ENCODE data around the gene LRRC37A. TPM values are rescaled to one million over a fixed set of nuclear protein-coding genes. Genes with fewer than 3 reads are reported as not detected.

LRRC37A gene
- total and polyA plus RNA-seq, 2 donors (not counting 3 experiments of a cell fraction or from before 2014, with no cell fraction given): 0.88 to 1.0 TPM

GRCh38 chr17:46266656-46267544 is 28.0 kb upstream of the LRRC37A start:
- FAIRE-seq (peak; percentile 52), DNase-seq (ENCODE audit: low read depth, low spot score) (peak; percentile 88)
- Histone ChIP-seq H2AFZ (ENCODE audit: low read depth, low read length) (peak overlapping the region; percentile 96), H3K79me2 (ENCODE audit: control insufficient read depth, insufficient read depth, low read length) (no peaks in the 10 kb centered on the region), H4K20me1 (replicated peaks; ENCODE audit: control insufficient read depth, extremely low read depth, insufficient read depth, low read length) (no peaks in the 10 kb centered on the region), H3K36me3 (ENCODE audit: control insufficient read depth in 2 of 2, extremely low read depth in 1 of 2, insufficient read depth in 2 of 2, low read length in 2 of 2) (no peaks in the 10 kb centered on the region), H3K9ac (replicated peaks; ENCODE audit: extremely low read depth, insufficient read depth, low read length) (peak overlapping the region; percentile 59), H3K4me3 (replicated peaks in 1 of 3; ENCODE audit: insufficient read depth in 1 of 3, low read depth in 1 of 3, low read length in 3 of 3) (peak overlapping the region; percentile 41 to 90 (median 41)), H3K27ac (ENCODE audit: insufficient read depth, low read depth, low read length) (peak overlapping the region; percentile 26), H3K9me3 (replicated peaks; ENCODE audit: control insufficient read depth, insufficient read depth, low read length) (no peaks in the 10 kb centered on the region), H3K4me1 (ENCODE audit: control insufficient read depth, extremely low read depth, insufficient read depth, low read length) (peaks cover 14% of the 10 kb centered on the region), H3K4me2 (ENCODE audit: insufficient read depth, low read length) (peak overlapping the region; percentile 90), H3K27me3 (ENCODE audit: control insufficient read depth in 2 of 2, insufficient read depth in 2 of 2, low read length in 2 of 2) (peaks cover 0 to 4% of the 10 kb centered on the region in 2 experiments), H3K9me1 (replicated peaks; ENCODE audit: control insufficient read depth, extremely low read depth, insufficient read depth, low read length) (no peaks in the 10 kb centered on the region)
- TSS peak; percentile 7 for BruUV-seq (replicated peaks)
- intact Hi-C loops (cut with micrococcal nuclease): no loop called here
- TF ChIP-seq POLR2A (IDR thresholded peaks at IDR 0.05; ENCODE audit: low read depth, low read length): peak; percentile 84
- peak; percentile 87 for TF ChIP-seq POLR2AphosphoS5 (IDR thresholded peaks at IDR 0.05; ENCODE audit: insufficient read depth, low read depth, low read length)
- no peak for TF ChIP-seq EZH2 (IDR thresholded peaks at IDR 0.05; ENCODE audit: borderline replicate concordance, low read depth, low read length, severe bottlenecking)
- POLR2A ChIA-PET: no interaction called here
- dilution Hi-C loops (cut with MboI; ENCODE audit: extremely low pct_ligation_motif_present, low sequenced_read_pairs): no loop called here
- CTCF ChIA-PET: interaction anchor here (1.0 to 1.6 kb wide), 5 partner anchors 11 to 223 kb away, joined by 4 to 11 read pairs (median 5); partner anchors contain the start of gene KANSL1

- TF ChIP-seq FOS (IDR thresholded peaks at IDR 0.05; ENCODE audit: borderline replicate concordance, insufficient read depth, low read length): no peak
- no peak for TF ChIP-seq GATA2 (IDR thresholded peaks at IDR 0.05; ENCODE audit: insufficient read depth, insufficient read length, low read depth, low read length)
- no TSS peak for BruUV-seq (replicated peaks)
- H3K9me3 ChIP-seq (replicated peaks; ENCODE audit: control insufficient read depth, insufficient read depth, low read length): no peaks in the 10 kb centered on the region
Measured at GRCh38 chr17:46270032-46270431, 24.9 kb upstream of the LRRC37A start.

More at GRCh38 chr17:46270032-46270431, 24.9 kb upstream of the LRRC37A start:
- CTCF ChIA-PET: interaction anchor here (2.6 kb wide), 1 partner anchor 17 kb away, joined by 10 read pairs; no protein-coding TSS in a partner anchor
- peaks cover 4% of the 10 kb centered on the region for H3K4me1 ChIP-seq (ENCODE audit: control insufficient read depth, extremely low read depth, insufficient read depth, low read length)
- H4K20me1 ChIP-seq (replicated peaks; ENCODE audit: control insufficient read depth, extremely low read depth, insufficient read depth, low read length): no peaks in the 10 kb centered on the region
- no peak overlapping the region for H3K27ac ChIP-seq (ENCODE audit: insufficient read depth, low read depth, low read length)
- no peak overlapping the region for H3K4me2 ChIP-seq (ENCODE audit: insufficient read depth, low read length)
- H3K4me3 ChIP-seq (replicated peaks in 1 of 3; ENCODE audit: insufficient read depth in 1 of 3, low read depth in 1 of 3, low read length in 3 of 3): no peak overlapping the region
- H3K27me3 ChIP-seq (ENCODE audit: control insufficient read depth in 2 of 2, insufficient read depth in 2 of 2, low read length in 2 of 2): peaks cover 10 to 16% of the 10 kb centered on the region in 2 experiments
- POLR2A ChIA-PET: no interaction called here
- no peak overlapping the region for H2AFZ ChIP-seq (ENCODE audit: low read depth, low read length)
- H3K9ac ChIP-seq (replicated peaks; ENCODE audit: extremely low read depth, insufficient read depth, low read length): no peak overlapping the region
- dilution Hi-C loops (cut with MboI; ENCODE audit: extremely low pct_ligation_motif_present, low sequenced_read_pairs): no loop called here
- DNase-seq (ENCODE audit: low read depth, low spot score): no peak
- H3K36me3 ChIP-seq (ENCODE audit: control insufficient read depth in 2 of 2, extremely low read depth in 1 of 2, insufficient read depth in 2 of 2, low read length in 2 of 2): no peaks in the 10 kb centered on the region
- H3K9me1 ChIP-seq (replicated peaks; ENCODE audit: control insufficient read depth, extremely low read depth, insufficient read depth, low read length): no peaks in the 10 kb centered on the region
- no peak for FAIRE-seq
- intact Hi-C loops (cut with micrococcal nuclease): no loop called here
- no peaks in the 10 kb centered on the region for H3K79me2 ChIP-seq (ENCODE audit: control insufficient read depth, insufficient read depth, low read length)
